ENCODE results near the gene SLC2A6.
A peak's percentile ranks its signal among the peaks of the same experiment; 100 is the strongest.

- TF ChIP-seq CTCF (IDR thresholded peaks at IDR 0.05; ENCODE audit: poor library complexity) (peak; percentile 11), EZH2 (IDR thresholded peaks at IDR 0.05; ENCODE audit: borderline replicate concordance) (no peak)
Measured at GRCh38 chr9:133421615-133422542, 57.0 kb downstream of the SLC2A6 start, which contains the start of gene ADAMTS13.
